Left cardiac atrium (tissue), 4 donors: Measurements from ENCODE around the gene GMPR. TPM values are rescaled to one million over a fixed set of nuclear protein-coding genes. Genes with fewer than 3 reads are reported as not detected.
"Not testable (repeated sequence)": the region's sequence is repeated elsewhere in the genome, so short reads cannot be mapped to it uniquely, and the experiment has no call there.

Source experiments
- ATAC-seq, 2 donors: fragments of 200-7000 bp; cut with Tn5 transposase; one replicate each; pipeline ENCODE4 v1.9.1; 2020; ENCODE audit warnings: mild to moderate bottlenecking in 2 of 2, moderate library complexity in 2 of 2
- DNase-seq: peaks from one replicate; pipeline ENCODE4 v3.0.0-alpha.2; 2020
- intact Hi-C, 2 donors: fragments of 100-400 bp; cut with DNase I; formaldehyde crosslinking; loops; one replicate each; pipeline versions ENCODE4 v1.14.1 to v1.15.1; 2022 to 2023
- total RNA-seq, 2 donors: library from RNA; stranded (reverse); fragmentation: NEBNext Ultra II Directional; extraction: Animal tissue kit (Norgen Biotek cat#: 25700); gene quantifications; one replicate each; pipeline ENCODE4 v1.2.1, GENCODE V29; 2021
- donor health status: DM: no; HTN: yes; CAD: no.
- donor health status: DM: no; HTN: yes; CAD: no; lungs with severe emphysema.
- donor health status: DM: yes; HTN: yes; CAD: no.
- donor health status: Dilated cardiomyopathy.

The GMPR gene
- total RNA-seq, 2 donors from 2014 or later = 58.8 to 65.2 TPM

DNA sequence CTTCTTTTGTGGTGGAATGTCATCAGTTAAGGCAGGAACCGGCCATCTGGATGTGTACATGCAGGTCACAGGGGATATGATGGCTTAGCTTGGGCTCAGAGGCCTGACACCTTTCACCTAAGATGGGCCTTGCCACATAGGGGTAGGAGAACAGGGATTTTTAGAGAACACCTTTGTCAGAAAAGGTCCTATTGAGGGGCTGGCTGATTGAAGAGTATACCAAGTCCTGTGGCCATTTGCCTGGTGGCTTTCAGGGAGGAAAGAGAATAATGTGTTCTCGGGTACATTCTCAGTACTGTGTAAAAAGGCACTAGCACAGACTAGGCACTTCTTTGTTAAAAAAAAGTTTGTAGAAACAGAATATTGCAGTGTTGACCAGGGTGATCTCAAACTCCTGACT, 26.4 kb downstream of the GMPR start:
- DNase-seq = no peak
- no peak for ATAC-seq
- intact Hi-C loops = no loop called here

DNA sequence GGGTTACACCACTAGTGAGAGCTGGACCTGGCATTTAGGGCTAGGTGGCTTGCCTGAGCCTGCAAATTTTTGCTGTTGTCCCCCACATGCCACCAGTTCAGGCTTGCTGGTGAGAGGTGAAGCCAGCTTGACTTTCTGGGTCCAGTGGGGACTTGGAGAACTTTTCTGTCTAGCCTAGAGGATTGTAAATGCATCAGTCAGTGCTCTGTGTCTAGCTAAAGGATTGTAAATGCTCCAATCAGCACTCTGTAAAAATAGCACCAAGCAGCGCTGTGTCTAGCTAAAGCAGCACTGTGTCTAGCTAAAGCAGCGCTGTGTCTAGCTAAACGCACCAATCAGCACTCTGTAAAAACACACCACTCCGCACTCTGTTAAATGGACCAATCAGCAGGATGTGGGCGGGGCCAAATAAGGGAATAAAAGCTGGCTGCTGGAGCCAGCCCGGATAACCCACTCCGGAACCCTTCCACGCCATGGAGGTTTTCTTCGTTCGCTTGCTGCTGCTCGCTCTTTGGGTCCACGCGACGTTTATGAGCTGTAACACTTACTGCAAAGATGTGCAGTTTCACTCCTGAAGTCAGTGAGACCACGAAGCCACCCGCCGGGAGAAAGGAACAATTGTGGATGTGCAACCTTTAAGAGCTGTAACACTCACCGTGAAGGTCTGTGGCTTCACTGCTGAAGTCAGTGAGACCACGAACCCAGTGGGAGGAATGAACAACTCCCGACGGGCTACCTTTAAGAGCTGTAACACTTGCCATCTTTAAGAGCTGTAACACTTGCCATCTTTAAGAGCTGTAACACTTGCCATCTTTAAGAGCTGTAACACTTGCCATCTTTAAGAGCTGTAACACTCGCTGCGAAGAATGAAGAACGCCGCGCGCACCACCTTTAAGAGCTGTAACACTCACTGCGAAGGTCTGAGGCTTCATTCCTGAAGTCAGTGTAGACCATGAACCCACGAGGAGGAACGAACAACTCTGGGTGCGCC, 27.3 kb downstream of the GMPR start:
- DNase-seq = no peak
- intact Hi-C loops = no loop called here
- ATAC-seq = peak in 1 of 2 donors; percentile 55

DNA sequence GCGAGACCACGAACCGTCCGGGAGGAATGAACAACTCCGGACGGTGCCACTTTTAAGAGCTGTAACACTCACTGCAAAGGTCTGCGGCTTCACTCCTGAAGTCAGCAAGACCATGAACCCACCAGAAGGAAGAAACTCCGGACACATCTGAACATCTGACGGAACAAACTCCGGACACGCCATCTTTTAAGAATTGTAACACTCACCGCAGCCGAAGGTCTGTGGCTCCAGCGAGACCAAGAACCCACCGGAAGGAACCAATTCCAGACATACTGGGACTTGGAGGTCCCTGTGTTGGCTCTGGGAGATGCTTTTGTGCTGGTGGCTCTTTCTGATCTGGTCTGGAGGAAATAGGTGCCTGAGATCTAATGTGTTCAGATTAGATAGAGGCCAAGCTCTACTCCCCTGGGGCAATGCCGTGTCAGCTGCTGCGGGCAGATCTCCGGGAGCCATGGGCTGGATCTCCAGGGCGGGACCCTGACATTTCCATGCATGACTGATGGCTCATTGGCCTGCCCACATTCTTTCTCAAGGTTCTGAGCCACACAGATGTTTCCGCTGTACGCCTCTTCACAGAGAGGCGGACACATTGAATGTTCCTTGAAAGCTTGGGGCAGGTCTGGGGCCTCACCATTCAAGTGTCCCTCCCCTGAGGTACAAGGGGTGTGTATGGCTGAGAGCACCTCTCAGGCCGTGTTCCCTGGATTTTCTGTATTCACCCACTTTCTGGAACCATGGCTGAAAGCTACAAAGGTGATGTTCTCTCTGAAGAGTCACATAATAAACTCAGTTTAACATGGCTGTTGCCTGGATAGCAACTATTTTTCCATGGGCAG, 29.3 kb downstream of the GMPR start:
- intact Hi-C loops = no loop called here
- no peak for ATAC-seq
- DNase-seq = no peak

DNA sequence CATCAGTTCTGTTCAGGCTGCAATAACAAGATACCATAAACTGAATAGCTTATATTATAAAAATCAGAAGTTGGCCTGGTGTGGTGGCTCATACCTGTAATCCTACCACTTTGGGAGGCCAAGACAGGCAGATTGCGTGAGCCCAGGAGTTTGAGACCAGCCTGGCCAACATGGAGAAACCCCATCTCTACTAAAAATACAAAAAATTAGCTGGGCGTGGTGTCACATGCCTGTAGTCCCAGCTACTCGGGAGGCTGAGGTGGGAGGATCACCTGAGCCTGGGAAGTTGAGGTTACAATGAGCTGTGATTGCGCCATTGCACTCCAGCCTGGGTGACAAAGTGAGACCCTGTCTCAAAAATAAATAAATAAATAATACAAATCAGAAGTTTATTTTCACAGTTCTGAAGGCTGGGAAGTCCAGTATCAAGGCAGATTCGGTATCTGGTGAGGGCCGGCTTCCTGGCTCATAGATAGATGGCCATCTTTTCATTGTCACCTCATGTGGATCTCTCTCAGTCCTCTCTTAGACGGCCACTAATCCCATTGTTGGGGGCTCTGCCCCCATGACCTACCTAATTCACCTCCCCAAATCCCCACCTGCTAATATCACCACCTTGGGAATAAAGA, 31.2 kb downstream of the GMPR start:
- DNase-seq, ATAC-seq, intact Hi-C loops: not testable (repeated sequence)

DNA sequence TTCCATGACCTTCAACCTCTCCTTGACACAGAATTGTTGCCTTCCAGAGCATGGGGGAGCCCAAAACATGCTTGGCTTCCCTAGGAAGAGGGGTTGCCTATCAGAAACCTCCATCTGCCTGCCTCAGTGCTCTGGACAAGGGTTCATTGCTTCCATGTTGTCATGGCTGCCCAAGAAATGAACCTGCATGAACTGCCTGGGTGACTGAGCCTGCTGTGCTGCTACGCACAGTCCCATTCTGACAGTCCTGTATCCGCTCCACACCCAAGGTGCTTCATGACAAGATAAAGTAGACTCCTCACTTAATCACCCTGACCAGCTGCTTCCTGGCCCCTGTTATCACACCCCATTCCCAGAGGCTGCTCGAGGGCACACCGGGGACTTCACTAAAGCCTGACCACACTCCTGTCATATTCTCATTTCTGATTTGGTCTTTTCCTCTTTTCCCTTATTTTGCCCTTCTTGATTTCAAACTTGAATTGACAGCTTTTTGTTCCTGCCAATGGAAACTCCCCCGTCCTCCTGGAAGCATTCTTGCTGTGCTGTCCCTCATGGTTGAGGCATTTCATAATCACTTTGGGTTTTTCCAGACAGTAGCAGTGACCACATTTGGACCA, 31.9 kb downstream of the GMPR start:
- ATAC-seq (peak; percentile 72 to 90), DNase-seq (no peak)
- intact Hi-C loops = no loop called here

DNA sequence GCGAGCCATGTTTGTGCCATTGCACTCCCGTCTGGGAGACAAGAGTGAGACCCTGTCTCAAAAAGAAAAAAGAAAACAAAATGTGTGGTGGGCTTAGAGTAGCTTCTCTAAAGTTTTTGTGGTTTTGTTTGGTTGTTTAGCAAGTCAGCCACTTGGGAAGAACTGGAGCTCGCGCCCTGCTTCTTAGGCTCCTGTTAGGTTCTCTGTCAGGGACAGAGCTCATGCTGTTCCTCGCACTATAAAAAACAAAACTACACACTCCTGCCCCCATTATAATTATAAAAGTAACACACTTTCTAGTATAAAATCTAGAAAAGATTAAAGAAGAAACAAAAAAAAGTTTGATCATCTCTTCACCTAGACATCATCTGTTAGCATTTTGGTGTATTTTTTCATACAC, 33.0 kb downstream of the GMPR start:
- DNase-seq (no peak), ATAC-seq (no peak)
- intact Hi-C loops = no loop called here

DNA sequence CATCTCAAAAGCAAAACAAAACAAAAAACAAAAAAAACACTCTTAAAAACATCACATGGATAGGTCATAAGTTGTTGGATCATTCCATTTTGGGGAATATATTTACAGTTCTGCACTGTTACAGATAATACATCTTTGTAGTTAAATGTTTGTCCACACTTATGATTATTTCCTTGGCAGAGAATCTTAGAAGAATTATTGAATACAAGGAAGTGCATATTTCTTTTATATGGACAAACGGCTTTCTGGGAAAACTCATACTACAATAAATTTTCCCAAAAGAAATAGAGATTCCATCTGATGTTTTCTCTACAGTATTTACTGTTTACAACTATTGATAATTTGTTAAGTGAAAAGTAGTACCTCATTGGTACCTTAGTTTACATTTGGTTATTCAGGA, 33.8 kb downstream of the GMPR start:
- intact Hi-C loops = no loop called here
- DNase-seq (no peak), ATAC-seq (no peak)

DNA sequence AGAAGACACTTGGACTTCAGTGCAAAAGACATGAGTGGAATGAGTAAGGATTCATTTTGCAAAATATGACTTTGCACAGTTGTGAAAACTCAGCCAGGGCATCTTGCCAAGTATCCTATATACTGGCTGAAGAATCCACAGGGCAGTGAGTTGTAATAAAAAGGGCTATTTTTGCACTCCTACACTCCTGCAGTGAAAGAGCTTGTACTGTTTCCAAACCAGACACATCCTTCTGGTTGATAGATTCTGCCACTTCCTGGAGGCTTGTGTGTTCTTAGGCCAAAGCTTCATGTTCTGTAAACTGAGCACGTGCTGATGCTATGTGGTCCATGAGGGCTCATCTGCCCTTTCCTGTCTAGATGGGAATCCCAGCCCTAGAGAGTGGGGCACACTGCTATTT, 34.9 kb downstream of the GMPR start:
- intact Hi-C loops = no loop called here
- ATAC-seq (no peak), DNase-seq (no peak)

DNA sequence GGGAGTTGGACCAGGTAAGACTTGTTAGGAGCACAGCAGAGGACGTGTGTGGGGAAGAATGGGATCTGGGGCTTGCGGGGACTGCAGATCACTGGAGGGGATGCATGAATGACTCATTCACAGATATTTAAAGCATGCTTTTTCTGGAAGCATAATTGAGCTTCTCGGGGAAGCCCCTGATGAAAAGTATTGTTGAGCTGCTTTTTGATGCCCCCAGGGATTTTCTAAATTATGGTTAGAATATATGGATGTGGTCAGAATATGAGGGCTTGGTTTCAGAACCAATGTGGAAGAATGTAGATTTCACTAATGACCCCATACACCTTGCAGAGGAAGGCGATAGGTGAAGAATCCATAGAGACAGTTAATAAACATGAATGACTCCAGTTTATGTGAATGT, 36.1 kb downstream of the GMPR start:
- DNase-seq = no peak
- intact Hi-C loops = no loop called here
- no peak for ATAC-seq

DNA sequence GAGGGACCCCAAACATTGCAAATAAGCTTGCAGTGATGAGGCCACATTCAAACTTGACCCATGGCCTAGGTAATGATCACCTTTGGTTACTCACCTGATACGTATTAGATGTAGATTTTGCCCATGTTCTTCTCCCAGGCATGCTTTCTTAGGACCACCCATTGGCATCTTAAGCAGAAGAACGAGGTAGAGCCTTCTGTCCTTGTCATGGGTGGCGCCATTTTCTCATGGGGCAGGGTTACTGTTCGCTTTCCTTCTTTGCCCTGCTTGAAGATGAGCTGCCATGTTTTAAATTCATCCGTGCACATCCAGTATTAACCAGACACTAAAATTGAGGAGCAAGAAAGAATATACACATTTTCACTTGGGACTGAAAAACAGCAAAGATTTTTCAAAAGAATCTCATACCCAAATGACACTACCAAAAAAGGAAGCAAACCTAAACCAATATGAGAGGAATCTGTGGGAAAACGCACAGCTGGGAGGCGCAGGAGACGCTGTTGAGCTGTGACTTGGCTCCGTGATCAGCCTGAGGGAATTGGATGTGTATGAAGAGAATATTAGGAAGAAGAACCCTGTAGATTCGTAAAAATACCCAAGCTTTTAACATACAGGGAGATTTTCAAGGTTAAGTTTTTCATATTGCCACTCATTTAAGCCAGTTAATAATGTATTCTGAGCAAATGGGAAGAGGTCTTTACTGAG, 36.6 kb downstream of the GMPR start:
- intact Hi-C loops = loop anchor here in 1 of 2 donors (5.0 kb wide), 1 partner anchor 33 kb away; no protein-coding TSS in a partner anchor
- ATAC-seq (no peak), DNase-seq (no peak)

DNA sequence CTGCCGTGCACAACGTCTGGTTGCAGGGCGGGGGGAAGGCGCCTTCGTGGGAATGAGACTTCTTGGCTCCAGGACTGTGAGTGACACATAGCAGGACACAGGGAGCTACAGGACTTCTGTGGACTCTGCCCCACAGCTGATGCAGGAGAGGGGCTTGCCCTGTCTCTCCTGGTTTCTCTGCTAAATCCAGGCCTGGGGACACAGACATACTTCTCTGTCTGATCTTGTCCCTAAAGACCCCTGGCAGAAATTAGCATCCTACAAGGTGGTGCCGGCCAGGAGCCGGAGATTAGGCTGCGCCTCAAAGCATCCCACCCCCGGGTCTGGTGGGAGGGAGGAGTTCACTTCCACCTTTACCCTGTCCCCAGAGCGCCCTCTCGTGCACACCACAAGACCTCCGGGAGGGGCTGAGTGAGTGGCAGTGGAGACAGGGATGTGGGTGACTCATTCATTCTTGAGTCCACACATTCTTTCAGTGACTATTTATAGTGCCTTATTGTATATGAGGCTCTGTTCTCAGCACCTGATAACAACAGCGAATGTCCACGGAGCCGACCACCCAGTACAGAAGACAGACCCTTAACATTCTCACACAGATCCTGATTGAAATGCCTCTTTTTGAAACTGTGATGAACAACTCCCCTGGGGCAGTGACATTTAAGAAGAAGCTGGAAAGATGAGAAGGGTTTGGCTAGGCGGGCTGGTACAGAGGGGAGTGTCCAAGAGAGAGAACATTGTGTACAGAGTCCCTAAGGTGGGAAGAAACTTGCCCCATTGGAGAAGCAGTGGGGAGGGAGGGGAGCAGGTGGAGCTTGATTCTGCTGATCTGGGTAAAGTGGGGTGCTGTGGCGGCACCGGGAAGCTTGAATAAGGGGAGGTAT, 39.0 kb downstream of the GMPR start:
- intact Hi-C loops = loop anchor here in 1 of 2 donors (5.0 kb wide), 1 partner anchor 35 kb away; no protein-coding TSS in a partner anchor
- ATAC-seq (peak; percentile 90 to 92), DNase-seq (peak; percentile 79)

DNA sequence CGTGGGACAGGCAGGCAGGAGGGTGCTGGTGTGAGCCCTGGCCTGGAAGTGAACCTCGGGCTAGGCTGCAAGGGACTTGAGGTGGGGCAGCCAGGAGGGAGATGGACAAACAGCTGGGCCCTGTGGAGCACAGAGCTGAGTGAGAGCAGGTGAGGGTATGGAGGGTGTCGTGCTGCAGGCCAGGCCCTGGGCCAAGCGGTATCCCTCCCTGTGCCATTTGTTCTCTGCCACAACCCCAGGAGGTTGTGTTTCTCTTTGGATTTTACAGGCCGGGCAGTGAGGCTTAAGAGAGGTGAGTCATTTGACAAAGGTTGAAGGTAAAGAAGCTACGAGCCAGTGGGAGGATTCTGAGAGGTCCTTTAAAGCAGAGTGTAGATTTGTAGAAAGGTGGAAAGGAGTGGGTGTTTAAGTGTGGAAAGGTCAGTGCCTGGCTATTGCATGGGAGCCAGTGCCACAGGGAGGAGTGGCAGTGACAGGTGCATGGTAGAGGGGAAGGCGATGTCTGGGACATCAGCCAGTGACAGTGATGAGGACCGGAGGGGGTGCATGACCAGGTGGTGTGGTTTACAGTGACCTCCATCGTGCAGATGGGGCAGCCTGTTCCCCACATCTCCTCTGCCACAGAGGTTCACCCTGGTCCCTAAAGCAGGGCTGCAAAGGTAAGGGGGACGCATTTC, 39.8 kb downstream of the GMPR start:
- DNase-seq (no peak), ATAC-seq (peak; percentile 5 to 38)
- intact Hi-C loops = loop anchor here in 1 of 2 donors (5.0 kb wide), 1 partner anchor 36 kb away; no protein-coding TSS in a partner anchor

DNA sequence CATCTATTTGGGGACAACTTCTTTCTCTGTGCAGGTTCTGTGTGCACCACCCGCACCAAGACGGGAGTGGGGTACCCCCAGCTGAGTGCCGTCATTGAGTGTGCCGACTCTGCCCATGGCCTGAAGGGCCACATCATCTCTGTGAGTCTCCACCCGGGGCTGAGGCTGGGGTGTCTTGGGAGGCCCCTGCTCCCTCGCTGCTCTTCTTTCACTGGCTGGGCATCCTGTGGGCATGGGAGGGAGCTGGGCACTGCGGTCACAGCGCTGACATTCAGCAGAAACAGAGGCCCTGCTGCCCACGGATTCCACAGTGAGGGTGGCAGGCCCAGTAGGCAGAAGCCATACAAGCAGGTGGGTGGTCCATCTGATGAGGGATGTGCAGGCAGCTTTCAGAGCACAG, 40.4 kb downstream of the GMPR start:
- no peak for ATAC-seq
- intact Hi-C loops = loop anchor here in 1 of 2 donors (5.0 kb wide), 1 partner anchor 36 kb away; no protein-coding TSS in a partner anchor
- DNase-seq = no peak

DNA sequence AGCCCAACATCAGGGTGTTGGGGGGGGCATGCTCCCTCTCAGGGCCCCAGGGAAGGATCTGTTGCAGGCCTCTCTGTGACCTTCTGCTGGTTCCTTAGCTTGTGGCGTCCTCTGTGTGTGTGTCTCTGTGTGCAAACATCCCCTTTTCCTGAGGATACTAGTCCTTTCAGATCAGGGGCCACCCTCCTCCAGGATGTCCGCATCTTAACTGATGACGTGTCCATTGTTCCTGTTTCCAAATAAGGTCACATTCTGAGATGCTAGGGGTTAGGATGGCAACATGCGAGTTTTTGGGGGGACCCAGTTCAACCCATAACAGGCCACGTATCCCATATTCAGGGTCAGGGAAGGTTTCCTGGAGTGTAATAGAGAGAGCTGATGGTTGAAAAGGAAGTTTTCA, 40.9 kb downstream of the GMPR start:
- ATAC-seq (no peak), DNase-seq (no peak)
- intact Hi-C loops = loop anchor here in 1 of 2 donors (5.0 kb wide), 1 partner anchor 37 kb away; no protein-coding TSS in a partner anchor

DNA sequence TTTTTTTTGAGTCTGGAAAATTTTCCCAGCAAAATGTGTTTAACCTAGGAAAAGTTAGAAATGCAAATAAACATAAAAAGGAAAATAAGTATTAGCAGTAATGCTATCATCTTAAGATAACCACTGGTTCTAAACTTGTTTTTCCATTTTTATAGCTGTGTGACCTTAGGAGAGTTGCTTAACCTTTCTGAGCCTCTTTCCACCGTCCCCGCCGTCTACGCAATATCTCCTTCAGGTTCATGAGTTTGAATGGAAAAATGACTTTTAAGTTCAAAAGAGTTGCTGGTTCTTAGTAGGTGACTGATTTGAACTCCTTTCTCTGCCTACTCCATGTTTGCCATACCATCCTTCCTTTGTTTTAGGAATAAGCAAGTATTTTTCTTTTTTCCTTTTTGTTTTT, 44.0 kb downstream of the GMPR start:
- intact Hi-C loops = no loop called here
- DNase-seq (no peak), ATAC-seq (no peak)

DNA sequence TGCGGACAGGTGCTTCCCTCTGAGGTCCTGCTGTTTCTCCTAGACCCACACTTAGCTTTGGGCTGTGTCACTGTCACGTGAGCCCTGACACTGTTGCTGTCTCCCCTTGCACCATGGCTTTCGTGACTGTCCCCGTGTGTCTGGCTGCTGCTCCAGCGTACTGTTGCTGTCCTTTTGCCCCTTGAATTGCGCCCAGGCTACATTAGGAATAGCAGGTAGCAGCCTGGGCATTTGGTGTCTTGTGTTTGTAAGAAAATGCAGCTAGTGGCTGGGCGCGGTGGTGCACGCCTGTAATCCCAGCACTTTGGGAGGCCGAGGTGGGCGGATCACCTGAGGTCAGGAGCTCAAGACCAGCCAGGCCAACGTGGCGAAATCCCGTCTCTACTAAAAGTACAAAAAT, 46.1 kb downstream of the GMPR start:
- ATAC-seq (no peak), DNase-seq (no peak)
- intact Hi-C loops = no loop called here
